Fibroblast of lung (primary cell): ENCODE data around the gene KLB. TPM values are rescaled to one million over a fixed set of nuclear protein-coding genes. Genes with fewer than 3 reads are reported as not detected.

ENCODE experiments used
- DNase-seq, 2 donors: peaks; one replicate each; pipeline versions ENCODE4 v3.0.0 to v3.0.0-alpha.2; 2010; ENCODE audit warnings: low read depth in 2 of 2
- H2AFZ ChIP-seq: 2 replicates; pipeline ENCODE4 v1.5.1; 2012; ENCODE audit warnings: low read length, control low read depth, inconsistent platforms
- H3K27ac ChIP-seq: 2 replicates; pipeline ENCODE4 v1.5.1; 2011; ENCODE audit warnings: low read length, control low read depth; ENCODE audit not compliant: insufficient read depth
- H3K27me3 ChIP-seq: 2 replicates; pipeline ENCODE4 v1.5.1; 2011; ENCODE audit warnings: mild to moderate bottlenecking, low read length; ENCODE audit not compliant: control insufficient read depth, insufficient read depth
- H3K36me3 ChIP-seq: 2 replicates; pipeline ENCODE4 v1.5.1; 2011; ENCODE audit warnings: low read length; ENCODE audit not compliant: control insufficient read depth, insufficient read depth
- H3K4me1 ChIP-seq: 2 replicates; pipeline ENCODE4 v1.5.1; 2011; ENCODE audit warnings: low read length; ENCODE audit not compliant: control insufficient read depth, insufficient read depth; ENCODE audit errors: extremely low read depth
- H3K4me2 ChIP-seq: 2 replicates; pipeline ENCODE4 v1.5.1; 2011; ENCODE audit warnings: low read length, control low read depth; ENCODE audit not compliant: insufficient read depth; ENCODE audit errors: extremely low read depth
- H3K4me3 ChIP-seq, 4 experiments: fragments of 200-600 bp in 1 of 4; sonication (generic) in 1 of 4; replicated peaks in 1 of 4; 2 replicates each; pipeline ENCODE4 v1.5.1; 2011 to 2016; ENCODE audit warnings: low read length in 4 of 4, low read depth in 3 of 4, mild to moderate bottlenecking in 3 of 4, control low read depth in 2 of 4, inconsistent platforms in 1 of 4, mixed read lengths in 1 of 4; ENCODE audit not compliant: insufficient read depth in 1 of 4; ENCODE audit errors: control extremely low read depth in 1 of 4
- H3K79me2 ChIP-seq: 2 replicates; pipeline ENCODE4 v1.5.1; 2012; ENCODE audit warnings: mild to moderate bottlenecking, low read length, inconsistent platforms; ENCODE audit not compliant: control insufficient read depth, insufficient read depth
- H3K9ac ChIP-seq: 2 replicates; pipeline ENCODE4 v1.5.1; 2011; ENCODE audit warnings: mild to moderate bottlenecking, low read length, control low read depth; ENCODE audit not compliant: insufficient read depth
- H3K9me3 ChIP-seq: 2 replicates; pipeline ENCODE4 v1.5.1; 2012; ENCODE audit warnings: low read depth, low read length; ENCODE audit not compliant: control insufficient read depth, insufficient read depth
- H4K20me1 ChIP-seq: 2 replicates; pipeline ENCODE4 v1.5.1; 2011; ENCODE audit warnings: low read length; ENCODE audit not compliant: control insufficient read depth, insufficient read depth; ENCODE audit errors: extremely low read depth
- CTCF ChIP-seq, 2 donors: IDR thresholded peaks in 1 of 2; conservative IDR thresholded peaks in 1 of 2; 1 replicate in 1 of 2; 2 replicates in 1 of 2; pipeline ENCODE4 v1.5.1; 2011 to 2012; ENCODE audit warnings: low read length in 2 of 2, control low read depth in 1 of 2, inconsistent platforms in 1 of 2, low read depth in 1 of 2, mild to moderate bottlenecking in 1 of 2
- EZH2 ChIP-seq: IDR thresholded peaks from 2 replicates; pipeline ENCODE4 v1.5.1; 2012; ENCODE audit warnings: low read length, control low read depth, mild to moderate bottlenecking; ENCODE audit errors: missing control alignments
- polyA plus RNA-seq, 2 donors: library from polyadenylated mRNA; depleted of rRNA in 1 of 2; stranded (reverse) in 1 of 2; unstranded in 1 of 2; fragments of >200 nt; gene quantifications; 2 replicates each; pipeline ENCODE4 v1.2.1, GENCODE V29; 2011 to 2012; ENCODE audit warnings: missing spikeins in 1 of 2
- total RNA-seq: library from RNA; depleted of rRNA; stranded (reverse); fragments of >200 nt; gene quantifications from 2 replicates; pipeline ENCODE4 v1.2.1, GENCODE V29; 2014

Gene KLB
- total and polyA plus RNA-seq, 2 donors (not counting 1 experiment from before 2014, with no cell fraction given): not detected

- Histone ChIP-seq H3K27ac (no peak overlapping the region), H3K4me1 (peaks cover 5% of the 10 kb centered on the region)
- no peak for DNase-seq
These were observed 36.3 kb downstream of the KLB start for GRCh38 chr4:39442998-39443397.

GRCh38 chr4:39446483-39446841 is 39.7 kb downstream of the KLB start:
- no peaks in the 10 kb centered on the region for H4K20me1 ChIP-seq
- H3K36me3 ChIP-seq: no peaks in the 10 kb centered on the region
- no peak overlapping the region for H3K27ac ChIP-seq
- no peaks in the 10 kb centered on the region for H3K79me2 ChIP-seq
- no peak overlapping the region for H3K9ac ChIP-seq
- H3K9me3 ChIP-seq: no peaks in the 10 kb centered on the region
- peaks cover 5% of the 10 kb centered on the region for H3K4me1 ChIP-seq
- H3K4me2 ChIP-seq: no peak overlapping the region
- no peak overlapping the region for H3K4me3 ChIP-seq
- no peak for TF ChIP-seq EZH2
- TF ChIP-seq CTCF (conservative IDR thresholded peaks at IDR 0.05 in 1 of 2, IDR thresholded peaks at IDR 0.05 in 1 of 2; ENCODE audit: low read depth in 1 of 2, low read length in 2 of 2): no peak
- peak overlapping the region; percentile 50 for H2AFZ ChIP-seq
- no peak for DNase-seq
- H3K27me3 ChIP-seq: no peaks in the 10 kb centered on the region

More at GRCh38 chr4:39442998-39443397, 36.3 kb downstream of the KLB start:
- Histone ChIP-seq H3K9ac (no peak overlapping the region), H3K4me2 (no peak overlapping the region), H3K9me3 (no peaks in the 10 kb centered on the region), H3K4me3 (no peak overlapping the region), H3K27me3 (no peaks in the 10 kb centered on the region), H4K20me1 (no peaks in the 10 kb centered on the region), H3K36me3 (no peaks in the 10 kb centered on the region), H3K79me2 (no peaks in the 10 kb centered on the region), H2AFZ (no peak overlapping the region)
- TF ChIP-seq EZH2: no peak
- no peak for TF ChIP-seq CTCF (conservative IDR thresholded peaks at IDR 0.05 in 1 of 2, IDR thresholded peaks at IDR 0.05 in 1 of 2; ENCODE audit: low read depth in 1 of 2, low read length in 2 of 2)

GRCh38 chr4:39446842-39447573 is 40.3 kb downstream of the KLB start:
- Histone ChIP-seq H4K20me1 (no peaks in the 10 kb centered on the region), H3K27ac (no peak overlapping the region), H2AFZ (peak overlapping the region; percentile 50), H3K79me2 (no peaks in the 10 kb centered on the region), H3K36me3 (peaks cover 3% of the 10 kb centered on the region), H3K4me1 (peaks cover 5% of the 10 kb centered on the region), H3K9ac (peak overlapping the region; percentile 8), H3K4me3 (peak overlapping the region in 3 of 4 experiments; percentile 27 to 49 (median 44)), H3K27me3 (no peaks in the 10 kb centered on the region), H3K4me2 (peak overlapping the region; percentile 61), H3K9me3 (no peaks in the 10 kb centered on the region)
- peak; percentile 59 to 60 for DNase-seq
- no peak for TF ChIP-seq EZH2
- TF ChIP-seq CTCF (conservative IDR thresholded peaks at IDR 0.05 in 1 of 2, IDR thresholded peaks at IDR 0.05 in 1 of 2; ENCODE audit: low read depth in 1 of 2, low read length in 2 of 2): peak; percentile 9 to 42
